SH-SY5Y (cell line): ENCODE results near the gene RWDD1.

Source experiments
- GATA2 ChIP-seq: IDR thresholded peaks from 2 replicates; pipeline ENCODE4 v1.6.1; 2011; ENCODE audit warnings: mild to moderate bottlenecking, low read depth, low read length
- GATA3 ChIP-seq: IDR thresholded peaks from 2 replicates; pipeline ENCODE4 v1.6.1; 2011; ENCODE audit warnings: low read depth, mild to moderate bottlenecking, low read length, moderate library complexity

The RWDD1 gene

DNA sequence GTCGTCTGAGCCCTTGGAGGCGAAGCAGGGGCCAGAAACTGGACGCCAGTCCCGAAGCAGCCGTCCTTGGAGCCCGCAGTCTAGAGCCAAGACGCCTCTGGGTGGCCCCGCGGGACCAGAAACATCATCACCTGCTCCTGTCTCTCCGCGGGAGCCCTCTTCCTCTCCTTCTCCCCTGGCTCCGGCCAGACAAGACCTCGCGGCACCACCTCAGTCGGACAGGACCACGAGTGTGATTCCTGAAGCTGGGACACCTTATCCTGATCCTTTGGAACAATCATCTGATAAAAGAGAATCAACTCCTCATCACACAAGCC is 45.4 kb downstream of the RWDD1 start:
- TF ChIP-seq GATA2 (no peak), GATA3 (no peak)

DNA sequence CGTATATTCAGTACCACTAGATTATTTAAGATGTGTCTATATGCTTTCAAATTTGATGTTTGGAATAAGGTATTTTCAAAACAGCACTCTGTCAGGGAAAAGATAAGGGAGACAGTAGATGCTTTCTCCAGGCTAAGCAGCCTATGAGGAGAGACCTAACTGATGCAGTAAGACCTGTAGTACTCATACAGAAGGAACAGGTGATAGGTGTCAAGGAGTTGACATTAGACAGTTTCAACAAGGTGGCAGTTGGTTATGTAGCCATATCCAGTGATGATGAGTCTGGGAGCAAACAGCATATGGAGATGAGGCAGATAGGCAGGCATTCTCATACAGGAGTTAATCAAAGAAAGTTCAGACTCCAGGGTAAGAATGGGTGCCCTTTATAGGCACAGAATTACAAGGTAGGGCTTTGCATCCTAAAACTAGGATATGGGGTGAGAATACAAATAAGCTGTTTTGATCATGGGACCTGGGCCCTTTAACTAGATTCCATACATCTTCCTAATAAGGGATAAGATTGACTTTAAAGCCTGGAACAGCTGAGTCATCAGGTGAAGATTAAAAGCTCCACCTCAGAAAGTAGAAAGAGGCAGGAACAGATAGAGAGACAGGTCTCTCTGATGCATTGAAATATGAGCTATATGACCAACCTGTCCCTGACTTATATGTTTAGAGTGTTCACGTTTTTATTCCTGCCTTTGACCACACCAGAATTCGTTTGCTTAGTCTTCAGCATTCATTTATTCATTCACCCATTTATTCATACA is 52.9 kb downstream of the RWDD1 start:
- no peak for TF ChIP-seq GATA2
- TF ChIP-seq GATA3, result no peak

DNA sequence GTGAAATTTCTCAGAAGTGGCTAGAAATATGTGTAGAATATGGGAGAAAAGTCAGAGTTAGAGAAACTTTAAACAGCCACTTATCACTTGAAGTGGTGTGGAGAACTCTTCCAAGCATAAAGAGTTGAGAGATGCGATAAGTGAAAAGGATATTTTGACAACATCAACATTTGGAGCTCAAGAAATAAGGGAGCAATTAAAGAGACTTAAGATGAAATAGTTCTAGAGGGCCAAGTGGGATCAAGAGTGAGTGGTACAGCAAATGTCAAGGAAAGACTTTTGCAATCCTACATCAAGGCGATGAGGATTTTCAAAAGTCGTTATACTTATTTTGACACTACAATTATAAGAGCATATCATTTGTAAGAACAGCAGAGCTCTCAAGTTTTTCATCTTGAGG is 54.6 kb downstream of the RWDD1 start:
- no peak for TF ChIP-seq GATA2
- no peak for TF ChIP-seq GATA3

DNA sequence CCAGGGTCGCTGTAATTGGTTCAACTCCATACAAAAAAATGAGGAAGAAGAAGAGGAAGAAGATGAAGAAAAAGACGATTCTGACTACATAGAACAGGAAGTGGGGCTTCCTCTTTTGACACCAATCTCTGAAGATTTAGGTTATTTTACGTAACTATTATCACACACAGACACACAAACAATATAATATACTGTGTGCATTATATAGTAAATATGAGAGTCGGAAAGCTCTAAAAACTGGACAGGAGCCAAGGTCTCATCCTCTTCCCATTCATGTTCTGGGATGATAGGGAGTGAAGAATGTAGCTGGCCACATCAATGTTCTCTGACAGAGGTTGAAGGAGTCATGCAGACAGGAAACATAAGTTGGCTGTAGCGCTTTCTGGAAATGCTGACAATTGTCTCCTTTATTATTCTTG is 58.3 kb downstream of the RWDD1 start:
- TF ChIP-seq GATA2 (no peak), GATA3 (no peak)

DNA sequence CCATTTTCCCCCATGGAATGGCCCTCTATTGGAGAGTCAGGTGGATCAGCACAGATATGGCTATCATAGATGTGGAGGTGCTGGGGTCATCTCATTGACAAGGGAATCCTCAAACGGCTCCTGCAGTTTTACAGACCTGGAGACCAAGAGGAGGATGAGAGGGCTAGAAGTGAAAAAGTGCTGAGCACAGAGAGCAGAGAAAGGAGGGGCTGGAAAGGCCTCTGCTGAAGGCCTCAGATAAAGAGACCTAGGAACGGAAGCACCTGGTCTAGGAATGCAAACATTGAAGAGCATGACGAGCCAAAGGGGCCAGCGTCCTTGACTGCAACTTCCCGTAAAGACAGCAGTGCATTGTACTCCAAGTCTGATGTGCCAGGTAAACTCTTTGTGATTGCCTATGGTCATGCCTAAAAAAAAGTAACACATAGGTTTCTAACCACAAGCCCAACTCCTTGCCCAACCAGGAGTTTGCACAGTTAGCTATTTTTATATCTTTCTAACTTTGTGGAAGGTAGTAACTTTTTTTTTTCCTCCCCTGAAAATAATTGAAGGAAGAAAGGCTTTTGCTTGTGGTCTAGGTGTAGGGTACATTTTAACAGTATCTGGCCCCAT is 60.2 kb downstream of the RWDD1 start:
- TF ChIP-seq GATA2 (no peak), GATA3 (no peak)

DNA sequence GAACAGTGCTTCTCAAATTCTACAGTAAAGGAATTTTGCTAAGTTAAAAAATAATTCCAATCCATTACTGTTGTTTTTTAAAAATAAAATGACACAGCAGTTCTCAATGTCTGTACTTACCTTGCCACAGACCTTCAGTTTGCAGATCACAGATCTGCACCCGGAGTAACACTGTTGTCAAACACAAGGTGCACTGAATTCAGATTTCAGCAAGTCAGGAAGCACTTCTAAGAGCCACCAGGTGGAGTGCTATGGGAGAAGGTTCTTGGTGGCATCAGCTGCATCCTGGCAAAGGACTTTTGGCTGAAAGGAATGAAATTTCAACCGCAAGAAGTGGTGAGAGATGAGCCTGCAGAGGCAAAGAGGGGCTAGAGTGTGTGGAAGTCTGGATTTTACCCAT is 62.4 kb downstream of the RWDD1 start:
- TF ChIP-seq GATA3 (no peak), GATA2 (no peak)
